GM19240 (cell line): Measurements from ENCODE around the gene RELN.
"Not testable (repeated sequence)": the region's sequence is repeated elsewhere in the genome, so short reads cannot be mapped to it uniquely, and the experiment has no call there.

Source experiments
- DNase-seq: peaks from one replicate; pipeline ENCODE4 v3.0.0; 2011; ENCODE audit warnings: low spot score; ENCODE audit not compliant: insufficient read length

Gene RELN

DNA sequence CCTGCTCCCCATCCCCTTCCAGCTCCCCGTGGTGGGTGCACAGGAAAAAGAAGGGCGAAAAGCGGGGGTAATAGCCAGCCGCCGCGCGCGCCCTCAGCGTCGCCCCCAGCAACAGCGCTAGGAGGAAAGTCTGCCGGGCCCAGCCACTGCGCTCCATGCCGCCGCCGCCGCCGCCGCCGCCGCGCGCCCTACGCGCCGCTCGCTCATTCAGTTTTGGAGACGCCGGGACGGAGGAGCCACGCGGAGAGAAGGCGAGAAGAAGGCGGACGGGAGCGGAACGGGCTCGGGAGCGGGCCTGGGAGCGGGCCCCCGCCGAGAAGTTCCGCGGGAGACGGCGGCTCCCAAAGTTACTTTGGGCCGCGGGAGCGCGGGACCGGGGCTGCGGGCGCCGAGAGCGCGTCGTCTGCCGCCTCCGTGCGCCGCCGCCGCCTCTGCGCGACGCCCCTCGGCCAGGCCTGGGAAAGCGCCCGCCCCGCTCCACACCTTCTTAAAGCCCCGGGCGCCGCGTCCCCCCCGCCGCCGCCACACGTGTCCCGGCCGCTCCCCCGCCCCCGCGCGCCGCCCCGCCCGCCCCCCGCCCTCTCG is at the start of gene RELN:
RELN (minus strand) TSS at position 459 of the 585 bp plus-strand sequence; CDS start at position 157, 302 bp downstream.
- DNase-seq = no peak

DNA sequence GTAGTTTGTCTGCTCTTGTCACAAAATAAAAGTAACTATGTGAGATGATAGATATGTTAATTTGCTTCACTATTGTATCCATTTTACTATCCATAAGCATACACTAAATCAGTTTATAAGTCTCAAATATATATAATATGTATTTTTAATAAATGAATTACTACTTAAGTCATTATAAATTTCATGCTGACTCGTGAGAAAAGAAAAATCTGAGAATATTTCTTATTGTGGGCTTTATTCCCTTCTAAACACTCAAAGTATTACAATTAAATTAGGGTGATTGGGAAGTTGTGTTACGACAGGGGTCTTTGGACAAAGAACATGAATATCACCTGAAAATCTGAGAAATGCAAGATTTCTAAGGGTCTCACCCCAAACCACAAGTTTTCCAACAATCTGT is 48.7 kb upstream of the RELN start:
- DNase-seq = no peak

DNA sequence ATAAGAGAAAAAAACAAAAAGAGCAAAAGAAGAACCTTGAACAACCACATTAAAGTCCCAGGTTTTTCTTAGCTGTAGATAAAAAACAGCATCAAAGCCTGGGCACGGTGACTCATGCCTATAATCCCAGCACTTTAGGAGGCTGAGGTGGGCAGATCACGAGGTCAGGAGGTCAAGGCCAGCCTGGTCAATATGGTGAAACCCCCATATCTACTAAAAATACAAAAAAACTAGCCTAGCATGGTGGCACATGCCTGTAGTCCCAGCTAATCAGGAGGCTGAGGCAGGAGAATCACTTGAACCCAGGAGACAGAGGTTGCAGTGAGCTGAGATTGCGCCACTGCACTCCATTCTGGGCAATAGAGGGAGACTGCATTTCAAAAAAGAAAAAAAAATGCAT is 47.4 kb upstream of the RELN start:
- DNase-seq = not testable (repeated sequence)

DNA sequence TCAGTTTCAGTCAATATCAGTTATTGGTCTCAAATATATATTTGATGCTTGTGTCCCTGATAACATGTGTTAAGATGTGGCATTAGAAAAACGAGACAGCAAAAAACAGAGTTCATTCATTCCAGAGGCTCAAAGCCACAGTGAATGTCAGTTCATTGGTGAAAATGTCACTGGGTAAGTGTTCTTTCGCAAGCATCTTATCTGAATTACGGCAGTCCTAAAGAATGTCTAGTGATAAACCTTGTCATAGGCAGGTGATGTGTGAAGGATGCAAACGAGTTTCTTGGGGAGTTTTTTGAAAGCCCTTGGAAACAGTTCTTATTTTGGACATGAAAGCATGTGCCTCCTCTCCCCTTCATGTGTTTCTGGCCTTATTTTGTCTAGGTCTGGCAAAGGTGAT is 45.9 kb upstream of the RELN start:
- no peak for DNase-seq

DNA sequence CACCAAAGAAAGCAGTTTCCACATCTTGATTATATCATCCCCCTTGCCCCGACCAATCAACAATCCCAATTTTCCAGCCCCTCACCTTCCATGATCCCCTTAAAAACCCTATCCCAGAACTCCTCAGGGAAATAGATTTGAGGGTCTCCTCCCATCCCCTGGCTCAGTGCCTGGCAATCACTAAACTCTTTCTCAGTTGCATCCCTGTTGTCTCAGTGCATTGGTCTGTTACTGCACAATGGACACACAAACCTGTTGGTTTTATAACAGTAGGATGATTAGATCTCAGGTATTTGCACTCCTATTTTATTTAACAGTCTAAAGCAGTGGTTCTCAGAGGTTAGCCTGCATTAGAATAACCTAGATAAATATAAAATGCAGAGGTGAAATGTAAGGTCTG is 45.2 kb upstream of the RELN start:
- no peak for DNase-seq

DNA sequence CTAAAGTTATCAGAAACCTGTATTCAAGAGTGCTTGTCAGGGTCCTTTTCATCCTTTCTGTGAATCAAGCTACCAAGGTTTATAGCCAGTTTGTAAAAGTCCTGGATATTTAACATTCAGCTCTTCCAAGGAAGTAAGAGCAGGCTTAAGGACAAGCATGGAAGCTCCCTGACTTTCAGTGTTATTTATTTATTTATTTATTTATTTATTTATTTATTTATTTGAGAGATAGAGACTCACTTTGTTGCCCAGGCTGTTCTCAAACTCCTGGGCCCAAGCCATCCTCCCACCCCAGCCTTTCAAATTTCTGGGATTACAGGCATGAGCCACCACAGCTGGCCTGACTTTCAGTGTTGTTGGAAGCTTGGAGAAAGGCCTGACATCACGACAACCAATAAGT is 44.4 kb upstream of the RELN start:
- DNase-seq = no peak

DNA sequence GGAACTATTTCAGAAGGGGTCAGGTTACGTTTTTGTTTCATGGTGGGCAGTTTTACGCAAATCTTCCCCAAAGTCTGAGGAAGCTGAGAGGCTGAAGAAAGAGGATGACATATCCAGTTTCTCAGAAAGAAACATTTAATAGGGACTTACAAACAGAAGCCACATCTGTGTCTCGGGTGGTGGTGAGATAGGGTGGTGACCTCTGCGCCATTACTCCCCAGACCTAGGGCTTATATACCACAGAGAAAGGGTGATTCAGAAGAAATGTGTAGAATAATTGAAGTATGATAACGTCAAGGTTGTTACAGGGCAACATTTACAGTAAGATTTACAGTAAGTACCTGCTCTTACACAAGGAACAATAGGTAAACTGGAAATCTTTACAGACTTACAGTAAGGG is 43.0 kb upstream of the RELN start:
- no peak for DNase-seq

DNA sequence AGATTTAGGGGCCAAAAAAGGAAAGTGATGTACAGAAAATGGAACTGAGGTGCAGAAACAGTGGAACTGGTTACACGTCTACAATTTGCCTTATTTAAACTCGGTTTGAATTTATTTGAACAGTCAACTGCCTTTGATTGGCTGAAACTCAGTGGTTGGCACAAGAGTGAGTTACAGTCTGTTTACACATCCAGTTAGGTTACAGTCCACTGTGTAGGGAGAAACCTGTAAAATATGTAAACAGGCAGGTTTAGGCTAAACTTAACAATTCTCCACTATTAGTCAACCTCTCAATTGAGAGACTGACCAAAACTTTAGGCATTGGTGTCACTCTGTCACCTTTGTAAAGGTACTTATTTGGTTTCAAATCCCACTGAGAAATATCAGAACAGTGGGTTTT is 40.3 kb upstream of the RELN start:
- DNase-seq = no peak

DNA sequence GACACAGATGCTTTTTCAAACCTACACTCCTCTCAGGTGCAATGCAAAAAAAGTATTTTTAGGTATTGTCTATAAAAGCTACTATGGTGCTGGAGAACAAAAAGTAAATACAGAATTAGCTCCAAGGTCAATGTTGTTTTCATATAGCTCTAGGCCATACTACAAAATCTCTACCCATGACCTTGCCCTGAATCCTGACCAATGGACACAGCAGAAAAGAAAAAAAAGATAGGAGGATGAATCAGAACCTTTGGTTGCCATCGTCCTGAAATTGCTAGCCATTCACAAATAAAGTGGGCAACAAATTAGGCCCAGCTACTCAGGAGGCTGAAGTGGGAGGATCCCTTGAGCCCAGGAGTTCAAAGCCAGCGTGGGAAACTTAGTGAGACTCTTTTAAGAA is 35.2 kb upstream of the RELN start:
- no peak for DNase-seq

DNA sequence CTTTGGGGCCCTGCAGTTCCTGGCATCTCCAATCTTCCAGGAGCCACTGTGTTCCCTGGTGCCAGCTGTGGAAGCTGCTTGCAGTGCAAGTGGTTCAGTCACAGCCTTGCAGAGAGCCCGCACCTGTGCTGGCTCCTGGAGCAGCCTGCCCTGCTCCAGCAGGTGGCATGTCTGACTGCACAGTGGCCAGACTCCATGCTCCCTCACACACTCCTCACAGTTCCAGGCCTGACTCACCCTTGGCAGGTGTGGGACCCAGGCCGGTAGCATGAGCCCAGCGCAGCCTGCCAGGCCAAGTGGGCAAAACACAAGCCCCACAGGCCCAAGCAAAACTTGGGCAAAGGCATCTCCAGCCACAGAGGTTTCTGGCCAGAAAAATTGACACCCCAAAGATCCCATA is 33.6 kb upstream of the RELN start:
- DNase-seq = no peak

DNA sequence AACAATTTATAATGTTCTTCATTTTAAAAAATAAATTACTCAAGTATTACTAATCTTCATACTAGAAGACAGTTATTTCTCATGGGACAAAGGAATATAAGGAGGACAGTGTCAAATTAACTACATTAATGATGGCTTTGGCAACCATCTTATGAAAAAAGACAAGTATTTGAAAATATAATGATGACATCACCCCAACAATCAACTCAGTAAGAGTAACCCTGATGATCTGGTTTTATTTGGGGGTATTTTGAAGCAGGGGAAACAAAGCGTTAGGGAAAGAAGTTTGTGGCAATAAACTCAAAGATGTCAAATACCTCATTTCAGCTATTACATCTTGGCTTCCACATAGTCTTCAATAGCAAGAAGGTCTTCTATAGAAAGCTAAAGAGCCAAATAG is 29.0 kb upstream of the RELN start:
- DNase-seq = no peak

DNA sequence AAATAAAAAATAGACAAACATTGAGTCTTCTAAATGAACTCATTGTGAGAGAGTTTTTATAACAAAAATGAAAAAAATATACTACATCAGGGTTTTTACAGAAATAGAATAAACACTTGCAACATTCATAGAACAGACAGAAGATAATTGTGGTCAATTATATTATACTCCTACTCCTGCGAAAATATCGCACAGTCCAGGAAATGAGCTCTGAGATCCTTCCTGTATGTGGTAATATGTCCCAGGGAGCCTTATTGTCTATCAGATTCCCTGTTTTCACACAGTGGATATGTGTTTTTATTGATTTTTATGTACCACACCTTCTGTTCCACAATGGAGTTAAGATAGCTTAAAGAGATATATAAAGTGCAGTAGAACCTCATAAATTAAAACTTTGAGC is 27.5 kb upstream of the RELN start:
- no peak for DNase-seq

DNA sequence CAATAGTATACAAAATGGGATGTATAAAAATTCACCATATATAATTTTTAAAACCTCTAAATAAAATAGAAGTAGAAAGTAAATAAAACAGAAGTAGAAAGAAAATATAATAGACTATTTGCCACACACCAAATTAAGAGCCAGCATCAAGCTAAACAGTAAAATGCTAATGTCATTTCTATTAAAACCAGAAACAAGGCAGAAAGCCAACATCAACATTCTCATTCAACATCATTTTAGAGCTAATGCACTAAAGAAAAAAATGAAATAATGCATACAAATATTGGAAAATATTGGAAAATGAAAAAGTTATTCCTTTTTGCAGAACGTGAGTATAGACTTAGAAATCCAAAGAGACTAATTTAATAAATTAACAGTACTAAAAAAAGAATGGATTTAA is 23.4 kb upstream of the RELN start:
- DNase-seq = no peak

DNA sequence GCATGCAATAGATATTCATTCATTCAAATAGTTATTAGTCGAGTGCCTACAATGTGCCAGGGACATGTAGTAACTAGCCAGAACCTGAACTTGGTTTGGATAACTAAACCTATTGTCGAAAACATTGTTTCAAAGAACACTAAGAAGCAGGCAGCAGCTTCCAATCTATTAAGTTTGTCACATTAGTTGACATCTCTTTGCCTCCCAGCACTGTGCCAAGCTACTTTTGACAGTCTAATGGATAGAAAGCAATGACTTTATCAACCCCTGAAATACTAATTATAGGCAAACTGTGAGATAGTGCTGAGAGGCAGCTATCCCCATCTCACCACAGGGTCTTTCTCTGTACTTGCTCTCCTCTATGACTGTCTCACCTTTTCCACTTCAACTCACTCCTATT is 22.4 kb upstream of the RELN start:
- no peak for DNase-seq

DNA sequence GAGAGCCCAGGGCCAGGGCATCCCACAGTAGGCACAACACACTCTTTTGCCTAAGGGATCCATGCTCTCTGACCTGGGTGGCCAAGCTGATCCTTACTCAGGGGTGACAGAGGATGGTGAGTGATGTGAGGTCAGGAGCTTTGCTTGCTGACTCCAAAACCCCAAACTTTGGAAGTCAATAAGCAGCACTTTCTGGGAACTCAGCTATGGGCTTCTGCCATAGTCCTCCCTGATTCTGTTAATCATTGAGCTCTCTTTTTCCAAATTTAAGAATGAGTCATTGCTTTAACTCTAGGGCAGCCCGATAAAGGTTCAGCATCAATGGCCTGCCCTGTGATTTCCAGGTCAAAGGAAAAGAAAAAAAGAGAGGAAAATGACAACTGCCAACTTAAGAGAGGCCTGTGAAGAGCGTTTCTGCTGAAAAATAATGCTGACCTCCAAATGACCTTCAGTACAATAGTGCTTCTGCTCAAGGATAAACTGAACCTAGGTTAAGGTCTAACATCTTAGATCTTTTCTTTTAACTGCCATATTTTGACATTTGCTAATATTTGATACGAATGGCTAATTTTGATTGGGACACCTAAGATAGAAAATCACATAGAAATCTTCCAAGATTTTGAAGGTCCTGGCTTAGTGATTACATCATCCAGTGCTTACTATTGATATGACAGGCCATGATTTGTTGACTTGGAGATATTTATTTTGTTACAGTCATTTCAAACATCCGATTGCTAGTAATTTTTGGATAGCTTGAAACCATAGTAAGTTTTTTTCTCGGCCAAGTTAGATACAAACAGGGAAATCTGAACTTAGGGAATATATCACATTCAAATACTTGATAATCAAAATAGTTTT is 20.8 kb upstream of the RELN start:
- no peak for DNase-seq

DNA sequence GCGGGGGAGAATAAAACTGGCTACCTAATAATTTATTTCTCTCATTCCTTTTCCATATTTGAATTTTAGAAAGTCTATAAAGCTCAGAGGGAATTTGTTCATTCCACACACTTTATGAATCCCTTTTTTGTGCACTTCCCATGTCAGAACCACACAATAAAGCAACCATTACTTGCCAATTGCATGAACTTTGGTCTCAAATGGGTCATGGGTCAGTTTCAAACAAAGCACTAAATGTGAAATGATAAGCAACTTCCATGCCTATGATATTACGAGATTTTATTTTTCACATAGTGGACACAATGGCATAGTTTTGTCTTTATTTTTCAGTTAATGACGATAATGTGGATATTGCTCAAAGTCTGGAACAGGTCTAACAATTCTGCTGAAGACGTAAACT is 18.6 kb upstream of the RELN start:
- no peak for DNase-seq

DNA sequence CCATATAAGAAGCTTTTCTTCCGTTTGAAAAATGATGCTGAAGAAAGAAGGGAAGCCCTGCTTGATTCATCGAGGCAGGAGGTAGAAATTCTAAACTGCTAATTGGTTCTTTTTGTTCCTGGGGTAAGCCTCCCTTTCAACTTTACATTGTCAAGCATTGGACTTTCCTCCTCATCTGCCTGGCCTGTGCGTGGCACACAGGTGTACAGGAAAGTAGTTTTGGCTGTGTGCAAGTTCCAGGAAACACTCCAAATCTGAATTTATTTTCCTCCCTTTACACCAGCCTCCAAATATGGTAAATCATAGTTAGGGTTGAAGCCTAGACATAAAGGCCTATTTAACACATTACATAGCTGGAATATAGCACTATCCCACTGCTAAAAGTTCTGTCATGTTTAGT is 18.2 kb upstream of the RELN start:
- no peak for DNase-seq

DNA sequence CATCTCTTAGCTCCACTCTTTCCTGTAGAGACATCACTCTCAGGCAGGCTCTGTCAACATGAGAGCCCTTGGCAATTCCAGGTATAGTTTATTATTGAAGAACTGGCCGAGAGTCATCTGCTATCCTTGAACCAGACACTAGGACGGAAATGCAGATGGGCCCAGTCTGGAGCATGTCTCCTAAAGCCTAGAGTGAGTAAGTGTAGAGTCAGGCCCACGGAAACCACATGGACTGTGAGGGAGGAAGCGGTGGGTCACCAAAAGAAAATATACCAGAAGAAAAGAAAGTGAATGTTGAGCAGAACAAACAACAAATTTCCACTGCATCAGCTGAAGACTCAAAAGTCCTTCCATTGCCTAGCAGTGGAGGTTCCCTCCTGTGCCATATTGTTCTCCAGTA is 15.7 kb upstream of the RELN start:
- DNase-seq = no peak

DNA sequence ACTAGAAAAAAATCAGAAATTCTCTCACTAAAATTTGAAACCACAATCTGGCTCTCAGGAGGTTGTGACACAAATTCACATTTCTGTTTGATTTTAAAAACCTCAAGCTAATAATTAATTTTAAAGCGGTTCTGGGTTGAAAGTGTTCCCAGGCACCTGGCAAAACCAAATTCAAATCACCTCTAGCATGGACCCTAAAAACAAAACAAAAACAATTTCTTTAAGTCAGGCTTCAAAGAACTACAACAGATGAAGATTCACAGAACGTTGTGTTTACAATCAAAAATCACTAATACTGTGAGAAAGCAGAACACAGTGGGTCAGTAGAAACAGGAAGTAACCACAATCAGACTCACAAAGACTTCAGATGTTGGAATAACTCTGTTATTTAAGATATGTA is 7.2 kb upstream of the RELN start:
- DNase-seq = no peak

DNA sequence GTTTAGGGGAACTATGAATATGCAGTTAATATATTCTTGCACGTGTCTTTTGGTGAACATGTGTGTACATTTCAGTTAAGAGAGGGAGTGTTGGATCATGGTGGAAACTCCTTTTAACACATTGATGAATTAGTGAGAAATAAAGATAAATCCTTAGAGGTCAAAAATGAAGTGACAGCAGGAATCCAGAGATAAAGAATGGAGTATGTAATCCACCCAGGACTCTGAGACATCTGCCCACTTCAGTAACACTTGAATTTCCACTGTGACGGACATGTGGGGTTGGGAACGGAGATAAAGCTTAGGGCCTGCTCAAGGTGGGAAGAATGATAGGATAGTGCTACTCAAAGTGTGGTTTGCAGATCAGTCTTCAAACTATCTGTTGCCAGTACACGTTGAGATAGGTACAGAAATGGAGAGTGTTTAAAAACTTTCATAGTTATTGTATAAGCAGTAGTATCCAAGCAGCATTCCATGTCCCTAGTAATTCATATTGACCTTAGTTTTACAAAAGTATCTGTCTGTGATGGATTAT is 6.6 kb upstream of the RELN start:
- no peak for DNase-seq

DNA sequence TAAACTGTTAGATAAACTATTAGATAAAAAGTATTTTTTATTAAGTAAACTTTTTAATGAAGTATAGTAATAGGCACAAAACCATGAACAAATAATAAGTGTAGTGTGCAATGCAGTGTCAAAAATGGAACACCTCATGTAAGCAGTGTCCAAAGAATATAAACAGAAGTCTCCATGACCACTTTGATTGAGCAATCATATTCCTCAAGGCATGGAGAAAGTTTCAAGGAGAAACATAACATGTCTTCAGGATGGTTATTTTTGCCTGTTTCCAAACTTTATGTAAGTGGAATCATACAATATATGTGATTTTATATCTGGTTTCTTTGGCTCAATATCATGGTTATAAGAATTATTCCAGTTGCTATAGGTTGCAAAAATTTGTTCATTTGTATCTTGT is 6.1 kb upstream of the RELN start:
- DNase-seq = no peak

DNA sequence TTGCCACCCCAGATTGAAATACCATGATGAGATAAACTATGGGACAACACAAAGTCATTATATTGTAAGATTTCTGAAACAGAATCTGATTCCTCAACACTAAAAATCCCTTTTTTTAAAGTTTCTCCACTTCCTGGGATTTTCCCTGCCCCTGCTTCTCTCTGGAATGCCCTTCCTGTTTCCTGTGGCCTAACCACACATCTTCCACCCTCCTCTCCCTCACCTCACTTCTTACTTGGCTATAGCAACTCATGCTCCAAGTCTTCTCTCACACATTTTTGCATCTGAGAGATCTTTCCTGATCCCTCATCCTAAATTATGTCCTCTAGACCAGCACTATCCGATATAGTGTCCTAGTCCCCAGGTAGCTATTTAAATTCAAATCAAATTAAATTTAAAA is 4.1 kb upstream of the RELN start:
- no peak for DNase-seq

DNA sequence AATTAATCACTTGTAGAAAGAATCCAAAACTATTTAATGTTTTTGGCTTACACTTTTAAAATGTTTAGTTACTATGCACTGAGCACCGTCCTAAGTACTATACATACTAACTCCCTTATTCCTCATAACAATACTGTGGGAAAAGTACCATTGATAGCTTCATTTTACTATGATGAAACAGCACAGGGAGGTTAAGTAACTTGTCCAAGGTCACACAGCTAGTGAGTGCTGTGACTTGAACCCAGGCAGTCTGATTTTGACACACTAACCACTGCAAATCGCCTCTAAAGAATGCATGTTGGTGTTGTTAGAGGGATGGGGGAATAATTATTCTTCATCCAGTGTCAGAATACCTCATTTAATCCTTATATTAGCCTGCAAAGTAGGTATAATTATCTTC is 1.9 kb upstream of the RELN start:
- DNase-seq = no peak
